ENCODE data around the gene RSKR.
"Not testable (repeated sequence)": the region's sequence is repeated elsewhere in the genome, so short reads cannot be mapped to it uniquely, and the experiment has no call there.

RSKR gene

DNA sequence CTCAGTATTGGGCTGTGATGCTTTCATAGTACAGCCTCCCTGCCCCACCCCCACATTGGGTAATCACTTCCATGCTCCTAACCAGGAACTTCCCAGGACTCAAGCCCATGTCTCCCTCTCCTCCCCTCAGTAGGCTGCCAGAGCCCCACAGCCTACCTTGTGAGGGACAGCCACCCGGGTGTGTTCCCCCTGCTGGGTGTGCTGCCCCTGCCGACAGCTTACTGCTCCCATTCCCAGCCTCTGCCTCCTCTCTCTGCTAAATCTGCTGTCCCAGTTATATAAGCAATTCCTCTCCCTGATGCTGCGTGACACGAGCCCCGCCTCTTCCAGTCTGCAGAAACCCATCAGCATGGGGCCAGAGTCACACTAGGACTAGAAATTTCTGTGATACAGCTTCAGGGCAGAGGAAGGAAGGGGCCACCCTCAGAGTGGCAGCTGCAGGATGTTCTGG lies at the start of gene RSKR:
Gene RSKR, minus strand, starts transcription at position 255 of the 451 bp plus-strand sequence. Its CDS starts 24 bp downstream, at position 231.
- DNase-seq, result no peak

GRCh38 chr17:28663723-28664122 lies 49.7 kb upstream of the RSKR start:
- DNase-seq, result no peak

- DNase-seq, result no peak
Measured at GRCh38 chr17:28662527-28662829, 48.5 kb upstream of the RSKR start.

DNA sequence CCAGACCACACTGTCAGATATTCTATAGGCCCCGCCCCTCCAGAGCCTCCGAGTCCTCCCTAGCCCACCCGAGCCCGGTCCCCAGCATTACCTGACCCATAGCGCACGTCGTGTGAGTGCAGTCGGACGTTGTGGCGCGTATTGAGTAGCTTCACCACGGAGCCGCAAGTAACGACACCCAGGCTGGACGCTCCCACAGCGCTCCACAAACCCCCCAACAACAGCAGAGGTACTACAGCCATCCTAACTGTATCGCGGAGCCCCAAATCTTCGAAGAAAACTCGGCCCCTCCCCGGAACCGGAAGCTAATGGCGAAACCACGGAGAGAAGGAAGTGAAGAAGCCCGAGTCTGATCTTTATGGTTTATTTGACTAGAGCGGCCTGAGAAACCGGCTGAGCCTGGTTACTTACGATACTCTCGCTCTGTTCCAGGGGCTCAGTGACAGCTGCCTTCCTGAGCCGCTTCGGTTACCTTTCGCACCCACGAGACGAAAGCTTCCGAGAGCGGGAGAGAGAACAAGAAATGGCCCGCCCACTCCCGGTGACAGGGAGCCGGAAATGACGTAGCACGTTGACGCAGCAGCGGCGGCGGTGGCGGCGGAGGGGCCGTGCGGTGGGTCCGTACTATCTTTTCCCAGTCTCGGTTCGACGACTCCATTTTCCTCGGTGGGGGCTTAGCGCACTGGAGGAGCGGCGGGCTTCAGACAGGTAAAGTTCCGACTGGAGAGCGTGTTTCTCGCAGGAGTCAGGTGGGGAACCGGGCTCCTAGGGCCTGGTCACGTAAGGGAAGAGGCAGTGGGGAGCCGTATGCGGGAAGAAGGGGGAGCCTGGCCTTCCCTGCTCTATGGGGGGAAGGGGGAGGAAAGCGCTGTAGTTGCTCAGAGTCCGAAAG lies 47.9 kb upstream of the RSKR start, which contains the start of the genes SDF2 and SUPT6H:
Gene SDF2, minus strand, starts transcription at position 272 of the 892 bp plus-strand sequence. Its CDS starts 30 bp downstream, at position 242.
Gene SUPT6H, plus strand, starts transcription at position 571 of the 892 bp plus-strand sequence. CDS start 11,197 bp downstream, outside the sequence.
- DNase-seq, result peak; percentile 82

GRCh38 chr17:28659497-28659881 lies 45.5 kb upstream of the RSKR start:
- not testable (repeated sequence) for DNase-seq

DNA sequence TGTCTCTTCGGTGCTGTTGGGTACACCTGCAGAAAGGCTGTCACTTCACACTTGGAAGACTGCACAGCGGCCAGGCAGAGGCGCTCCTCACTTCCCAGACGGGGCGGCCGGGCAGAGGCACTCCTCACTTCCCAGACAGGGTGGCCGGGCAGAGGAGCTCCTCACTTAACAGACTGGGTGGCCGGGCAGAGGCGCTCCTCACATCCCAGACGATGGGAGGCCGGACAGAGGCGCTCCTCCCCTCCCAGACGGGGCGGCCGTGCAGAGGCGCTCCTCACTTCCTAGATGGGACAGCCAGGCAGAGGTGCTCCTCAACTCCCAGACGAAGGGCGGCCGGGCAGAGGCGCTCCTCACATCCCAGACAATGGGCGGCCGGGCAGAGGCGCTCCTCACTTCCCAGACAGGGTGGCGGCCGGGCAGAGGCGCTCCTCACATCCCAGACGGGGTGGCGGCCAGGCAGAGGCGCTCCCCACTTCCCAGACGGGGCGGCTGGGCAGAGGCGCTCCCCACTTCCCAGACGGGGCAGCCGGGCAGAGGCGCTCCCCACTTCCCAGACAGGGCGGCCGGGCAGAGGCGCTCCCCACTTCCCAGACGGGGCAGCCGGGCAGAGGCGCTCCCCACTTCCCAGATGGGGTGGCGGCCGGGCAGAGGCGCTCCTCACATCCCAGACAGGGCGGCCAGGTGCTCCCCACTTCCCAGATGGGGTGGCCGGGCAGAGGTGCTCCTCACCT lies 44.9 kb upstream of the RSKR start:
- not testable (repeated sequence) for DNase-seq

GRCh38 chr17:28658342-28658741 lies 44.4 kb upstream of the RSKR start:
- DNase-seq, result not testable (repeated sequence)

DNA sequence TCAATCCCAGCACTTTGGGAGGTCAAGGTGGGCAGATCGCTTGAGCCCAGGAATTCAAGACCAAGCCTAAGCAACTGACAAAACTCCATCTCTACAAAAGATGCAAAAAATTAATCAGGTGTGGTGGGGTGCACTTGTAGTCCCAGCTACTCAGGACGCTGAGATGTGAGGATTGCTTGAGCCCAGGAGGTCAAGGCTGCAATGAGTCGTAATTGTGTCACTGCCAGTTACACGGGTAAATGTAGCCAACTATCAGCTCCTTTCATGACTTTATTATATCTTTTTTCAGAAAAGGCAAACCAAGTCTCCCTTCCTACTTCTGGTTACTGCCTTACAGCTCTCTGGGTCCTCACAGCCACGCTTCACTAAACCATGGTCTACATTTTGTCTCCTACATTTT lies 43.8 kb upstream of the RSKR start:
- no peak for DNase-seq

GRCh38 chr17:28655160-28655559 lies 41.2 kb upstream of the RSKR start:
- DNase-seq, result no peak

DNA sequence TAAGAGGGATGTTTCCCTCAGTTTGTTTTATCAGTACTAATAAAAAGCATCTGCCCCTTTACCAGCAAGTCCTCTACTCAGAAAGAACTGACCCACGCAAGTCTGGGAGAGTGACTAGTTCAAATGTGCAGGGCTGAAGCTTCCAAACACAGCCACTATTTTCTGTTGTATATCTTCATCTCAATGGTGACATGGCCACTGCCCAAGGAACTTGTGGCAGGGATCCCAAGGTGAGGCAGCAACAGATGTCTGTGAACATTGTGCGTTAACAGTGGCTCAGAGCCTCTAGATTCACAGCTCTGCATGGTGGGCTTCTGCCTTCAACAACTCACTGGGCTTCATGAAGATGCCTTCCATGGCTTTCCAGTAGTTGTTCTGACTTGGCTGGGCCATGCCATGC lies 34.7 kb upstream of the RSKR start:
- DNase-seq, result no peak

- no peak for DNase-seq
Measured at GRCh38 chr17:28646039-28646754, 32.2 kb upstream of the RSKR start.

DNA sequence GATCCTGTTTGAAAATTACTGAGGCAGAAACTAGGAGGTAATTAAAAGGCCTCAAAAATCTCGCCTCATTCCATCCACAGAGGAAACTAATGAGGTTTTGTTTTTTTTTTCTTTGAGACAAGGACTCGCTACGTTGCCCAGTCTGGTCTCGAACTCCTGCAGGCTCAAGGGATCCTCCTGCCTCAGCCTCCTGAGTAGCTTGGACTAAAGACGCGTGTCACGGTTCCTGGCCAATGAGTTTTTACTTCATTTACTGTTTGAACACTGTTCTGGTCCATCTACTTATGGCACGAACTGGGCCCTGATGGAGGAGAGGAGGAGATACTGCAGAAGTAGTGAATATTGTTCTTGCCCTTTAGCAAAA lies 31.6 kb upstream of the RSKR start:
- no peak for DNase-seq

DNA sequence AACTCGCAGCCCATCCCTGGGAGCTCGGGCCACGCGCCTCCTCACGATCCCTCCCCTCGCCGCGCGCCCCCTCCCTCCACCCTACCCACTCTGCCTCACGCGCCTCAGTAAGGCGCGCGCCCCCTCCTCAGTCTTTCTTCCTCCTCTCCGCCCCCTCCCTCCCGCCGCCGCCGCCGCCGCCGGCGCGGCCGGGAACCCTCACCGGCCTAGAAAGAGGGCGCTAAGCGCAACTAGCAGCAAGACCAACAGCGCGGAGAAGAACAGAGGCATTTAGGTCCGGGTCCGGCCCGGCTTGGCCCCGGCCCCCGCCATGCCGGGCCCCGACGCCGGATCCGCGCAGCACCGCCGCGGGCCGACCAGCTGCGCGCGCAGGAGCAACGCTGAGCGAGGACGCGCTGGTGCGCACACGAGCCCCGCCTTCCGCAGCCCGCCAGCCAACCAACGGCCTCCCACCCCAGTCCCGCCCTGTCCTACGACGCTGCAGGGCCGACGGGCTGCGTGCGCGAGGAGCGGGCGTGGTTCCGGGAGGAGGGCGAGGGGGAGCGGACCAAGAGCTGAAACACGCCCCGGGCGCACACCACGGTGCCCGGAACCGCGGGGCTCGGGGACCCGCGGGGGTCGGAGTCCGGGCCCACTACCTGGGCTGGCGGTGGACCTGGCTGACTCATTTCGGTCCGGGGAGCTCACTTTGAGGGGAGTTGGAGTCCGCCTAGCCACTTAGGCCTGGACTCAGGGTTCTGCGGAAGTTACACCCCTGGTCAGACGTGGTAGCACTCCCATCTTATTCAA lies 31.0 kb upstream of the RSKR start, which contains the start of gene BLTP2:
Gene BLTP2, minus strand, starts transcription at position 372 of the 789 bp plus-strand sequence. Its CDS starts 102 bp downstream, at position 270.
- DNase-seq, result peak; percentile 93

- DNase-seq, result peak; percentile 22
Measured at GRCh38 chr17:28643983-28644786, 30.2 kb upstream of the RSKR start.

GRCh38 chr17:28641579-28641978 lies 27.6 kb upstream of the RSKR start:
- no peak for DNase-seq

GRCh38 chr17:28635506-28635905 lies 21.5 kb upstream of the RSKR start:
- no peak for DNase-seq

GRCh38 chr17:28634206-28634865 lies 20.4 kb upstream of the RSKR start:
- no peak for DNase-seq

- no peak for DNase-seq
Measured at GRCh38 chr17:28626818-28627217, 12.8 kb upstream of the RSKR start.

DNA sequence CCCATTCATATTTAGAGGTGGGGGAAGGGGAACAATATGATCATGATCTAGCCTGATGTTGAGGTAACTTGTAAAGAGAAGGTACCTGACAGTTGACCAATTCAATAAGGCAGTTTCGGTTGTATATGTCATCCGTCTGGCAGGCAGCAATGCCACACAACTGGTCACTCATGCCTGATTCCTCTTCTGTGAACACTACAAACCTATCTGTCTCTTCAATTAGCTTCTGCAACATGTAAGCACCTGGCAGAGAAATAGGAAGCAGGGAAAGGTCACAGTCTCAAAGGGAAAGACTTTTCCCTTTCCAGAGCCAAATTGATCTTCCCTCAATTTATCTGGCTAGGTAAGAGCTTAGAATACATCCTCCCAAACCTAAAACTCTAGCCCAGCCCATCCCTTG lies 10.2 kb upstream of the RSKR start:
- no peak for DNase-seq

- no peak for DNase-seq
Measured at GRCh38 chr17:28623696-28624095, 9.7 kb upstream of the RSKR start.

DNA sequence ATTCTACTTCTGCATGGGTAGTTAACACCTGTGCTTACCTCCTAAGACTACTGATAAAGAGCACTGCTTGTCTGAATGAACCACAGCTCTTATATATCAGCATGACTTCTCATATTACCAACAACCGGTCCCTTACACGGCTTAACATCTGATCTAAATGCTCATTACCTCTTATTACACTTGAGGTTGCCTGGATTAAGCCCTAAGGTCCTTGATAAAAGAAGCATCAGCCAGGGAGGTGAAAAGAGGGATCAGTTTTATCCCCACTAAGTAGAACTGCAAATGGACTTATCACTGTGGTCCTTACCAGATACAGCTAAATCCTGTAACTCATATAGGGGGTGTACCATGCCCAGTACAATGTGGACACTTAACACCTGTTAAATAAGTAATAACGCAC lies 8.2 kb upstream of the RSKR start:
- DNase-seq, result no peak
